SK-N-SH (cell line): ENCODE results near the gene ZCCHC7.
"Not testable (repeated sequence)": the region's sequence is repeated elsewhere in the genome, so short reads cannot be mapped to it uniquely, and the experiment has no call there.

Experiments used
- EP300 ChIP-seq, 2 experiments: IDR thresholded peaks; 2 replicates each; pipeline versions ENCODE4 v1.4.0 to v1.6.1; 2012; ENCODE audit warnings: borderline replicate concordance in 1 of 2, low read depth in 1 of 2, low read length in 1 of 2
- GABPA ChIP-seq: IDR thresholded peaks from 2 replicates; pipeline ENCODE4 v1.4.0; 2012; ENCODE audit warnings: low read depth, mild to moderate bottlenecking
- NFIC ChIP-seq: IDR thresholded peaks from 2 replicates; pipeline ENCODE4 v1.4.0; 2012; ENCODE audit warnings: borderline replicate concordance
- NRF1 ChIP-seq: IDR thresholded peaks from 2 replicates; pipeline ENCODE4 v1.6.1; 2012; ENCODE audit warnings: low read depth, mild to moderate bottlenecking, low read length
- TAF1 ChIP-seq: IDR thresholded peaks from 2 replicates; pipeline ENCODE4 v1.6.1; 2012; ENCODE audit warnings: low read depth, mild to moderate bottlenecking, low read length, moderate library complexity, borderline replicate concordance
- TF ChIP-seq, protein P1 (sequence below): fragments of 200-600 bp; sonication (generic); IDR thresholded peaks from 2 replicates; pipeline ENCODE4 v1.6.1; 2017; ENCODE audit warnings: antibody characterized with exemption, mild to moderate bottlenecking, moderate library complexity
- TF ChIP-seq, protein P2 (sequence below): fragments of 150-350 bp; IDR thresholded peaks from 2 replicates; pipeline ENCODE4 v1.6.1; 2017; ENCODE audit warnings: antibody characterized with exemption, low read length, low read depth, borderline replicate concordance
- TF ChIP-seq, protein P3 (sequence below): IDR thresholded peaks from 2 replicates; pipeline ENCODE4 v1.6.1; 2012; ENCODE audit warnings: mild to moderate bottlenecking, low read depth, low read length, moderate library complexity

DNA sequence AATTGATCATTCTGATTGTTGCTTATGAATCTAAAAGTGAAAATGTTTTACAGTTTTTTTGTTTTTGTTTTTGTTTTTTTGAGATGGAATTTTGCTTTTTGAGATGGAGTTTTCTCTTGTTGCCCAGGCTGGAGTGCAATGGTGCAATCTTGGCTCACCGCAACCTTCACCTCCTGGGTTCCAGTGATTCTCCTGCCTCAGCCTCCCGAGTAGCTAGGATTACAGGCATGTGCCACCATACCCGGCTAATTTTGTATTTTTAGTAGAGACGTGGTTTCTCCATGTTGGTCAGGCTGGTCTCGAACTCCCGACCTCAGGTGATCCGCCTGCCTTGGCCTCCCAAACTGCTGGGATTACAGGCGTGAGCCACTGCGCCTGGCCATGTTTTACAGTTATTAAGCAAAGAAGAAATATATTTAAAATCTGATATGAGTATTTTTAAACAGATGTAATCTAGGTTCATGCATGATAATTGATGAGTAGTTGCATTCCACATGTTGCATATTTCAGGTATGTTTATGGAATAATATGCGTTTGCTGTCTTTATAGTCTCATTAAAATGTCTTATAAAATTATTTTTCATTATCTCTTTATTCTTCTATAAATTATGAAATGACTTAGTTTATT, 171.4 kb downstream of the ZCCHC7 start:
- TF ChIP-seq TAF1; NFIC; GABPA; EP300 (IDR thresholded peaks at IDR 0.05; ENCODE audit: borderline replicate concordance in 1 of 2, low read depth in 1 of 2, low read length in 1 of 2); NRF1: not testable (repeated sequence)
- TF ChIP-seq, protein P1, sequence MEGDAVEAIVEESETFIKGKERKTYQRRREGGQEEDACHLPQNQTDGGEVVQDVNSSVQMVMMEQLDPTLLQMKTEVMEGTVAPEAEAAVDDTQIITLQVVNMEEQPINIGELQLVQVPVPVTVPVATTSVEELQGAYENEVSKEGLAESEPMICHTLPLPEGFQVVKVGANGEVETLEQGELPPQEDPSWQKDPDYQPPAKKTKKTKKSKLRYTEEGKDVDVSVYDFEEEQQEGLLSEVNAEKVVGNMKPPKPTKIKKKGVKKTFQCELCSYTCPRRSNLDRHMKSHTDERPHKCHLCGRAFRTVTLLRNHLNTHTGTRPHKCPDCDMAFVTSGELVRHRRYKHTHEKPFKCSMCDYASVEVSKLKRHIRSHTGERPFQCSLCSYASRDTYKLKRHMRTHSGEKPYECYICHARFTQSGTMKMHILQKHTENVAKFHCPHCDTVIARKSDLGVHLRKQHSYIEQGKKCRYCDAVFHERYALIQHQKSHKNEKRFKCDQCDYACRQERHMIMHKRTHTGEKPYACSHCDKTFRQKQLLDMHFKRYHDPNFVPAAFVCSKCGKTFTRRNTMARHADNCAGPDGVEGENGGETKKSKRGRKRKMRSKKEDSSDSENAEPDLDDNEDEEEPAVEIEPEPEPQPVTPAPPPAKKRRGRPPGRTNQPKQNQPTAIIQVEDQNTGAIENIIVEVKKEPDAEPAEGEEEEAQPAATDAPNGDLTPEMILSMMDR, result not testable (repeated sequence)
- TF ChIP-seq, protein P2, sequence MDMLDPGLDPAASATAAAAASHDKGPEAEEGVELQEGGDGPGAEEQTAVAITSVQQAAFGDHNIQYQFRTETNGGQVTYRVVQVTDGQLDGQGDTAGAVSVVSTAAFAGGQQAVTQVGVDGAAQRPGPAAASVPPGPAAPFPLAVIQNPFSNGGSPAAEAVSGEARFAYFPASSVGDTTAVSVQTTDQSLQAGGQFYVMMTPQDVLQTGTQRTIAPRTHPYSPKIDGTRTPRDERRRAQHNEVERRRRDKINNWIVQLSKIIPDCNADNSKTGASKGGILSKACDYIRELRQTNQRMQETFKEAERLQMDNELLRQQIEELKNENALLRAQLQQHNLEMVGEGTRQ, result not testable (repeated sequence)
- TF ChIP-seq, protein P3, sequence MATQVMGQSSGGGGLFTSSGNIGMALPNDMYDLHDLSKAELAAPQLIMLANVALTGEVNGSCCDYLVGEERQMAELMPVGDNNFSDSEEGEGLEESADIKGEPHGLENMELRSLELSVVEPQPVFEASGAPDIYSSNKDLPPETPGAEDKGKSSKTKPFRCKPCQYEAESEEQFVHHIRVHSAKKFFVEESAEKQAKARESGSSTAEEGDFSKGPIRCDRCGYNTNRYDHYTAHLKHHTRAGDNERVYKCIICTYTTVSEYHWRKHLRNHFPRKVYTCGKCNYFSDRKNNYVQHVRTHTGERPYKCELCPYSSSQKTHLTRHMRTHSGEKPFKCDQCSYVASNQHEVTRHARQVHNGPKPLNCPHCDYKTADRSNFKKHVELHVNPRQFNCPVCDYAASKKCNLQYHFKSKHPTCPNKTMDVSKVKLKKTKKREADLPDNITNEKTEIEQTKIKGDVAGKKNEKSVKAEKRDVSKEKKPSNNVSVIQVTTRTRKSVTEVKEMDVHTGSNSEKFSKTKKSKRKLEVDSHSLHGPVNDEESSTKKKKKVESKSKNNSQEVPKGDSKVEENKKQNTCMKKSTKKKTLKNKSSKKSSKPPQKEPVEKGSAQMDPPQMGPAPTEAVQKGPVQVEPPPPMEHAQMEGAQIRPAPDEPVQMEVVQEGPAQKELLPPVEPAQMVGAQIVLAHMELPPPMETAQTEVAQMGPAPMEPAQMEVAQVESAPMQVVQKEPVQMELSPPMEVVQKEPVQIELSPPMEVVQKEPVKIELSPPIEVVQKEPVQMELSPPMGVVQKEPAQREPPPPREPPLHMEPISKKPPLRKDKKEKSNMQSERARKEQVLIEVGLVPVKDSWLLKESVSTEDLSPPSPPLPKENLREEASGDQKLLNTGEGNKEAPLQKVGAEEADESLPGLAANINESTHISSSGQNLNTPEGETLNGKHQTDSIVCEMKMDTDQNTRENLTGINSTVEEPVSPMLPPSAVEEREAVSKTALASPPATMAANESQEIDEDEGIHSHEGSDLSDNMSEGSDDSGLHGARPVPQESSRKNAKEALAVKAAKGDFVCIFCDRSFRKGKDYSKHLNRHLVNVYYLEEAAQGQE, result not testable (repeated sequence)
